HCT116 (cell line): ENCODE results near the gene DAPK3.

Experiments used
- CEBPB ChIP-seq: IDR thresholded peaks from 2 replicates; pipeline ENCODE4 v1.6.1; 2012; ENCODE audit warnings: low read depth
- POLR2AphosphoS5 ChIP-seq: IDR thresholded peaks from 2 replicates; pipeline ENCODE4 v1.6.1; 2011; ENCODE audit warnings: mild to moderate bottlenecking, low read depth, low read length, moderate library complexity
- TF ChIP-seq, protein P1 (sequence below), 3 experiments: fragments of 200-600 bp in 1 of 3; sonication (generic) in 1 of 3; IDR thresholded peaks in 2 of 3; conservative IDR thresholded peaks in 1 of 3; 2 replicates each; pipeline ENCODE4 v1.5.1; 2012 to 2017; ENCODE audit warnings: low read depth in 2 of 3, low read length in 2 of 3, antibody characterized with exemption in 1 of 3, borderline replicate concordance in 1 of 3, control low read depth in 1 of 3, mild to moderate bottlenecking in 1 of 3, mixed read lengths in 1 of 3, mixed run types in 1 of 3, moderate library complexity in 1 of 3; ENCODE audit not compliant: insufficient read depth in 1 of 3

DNA sequence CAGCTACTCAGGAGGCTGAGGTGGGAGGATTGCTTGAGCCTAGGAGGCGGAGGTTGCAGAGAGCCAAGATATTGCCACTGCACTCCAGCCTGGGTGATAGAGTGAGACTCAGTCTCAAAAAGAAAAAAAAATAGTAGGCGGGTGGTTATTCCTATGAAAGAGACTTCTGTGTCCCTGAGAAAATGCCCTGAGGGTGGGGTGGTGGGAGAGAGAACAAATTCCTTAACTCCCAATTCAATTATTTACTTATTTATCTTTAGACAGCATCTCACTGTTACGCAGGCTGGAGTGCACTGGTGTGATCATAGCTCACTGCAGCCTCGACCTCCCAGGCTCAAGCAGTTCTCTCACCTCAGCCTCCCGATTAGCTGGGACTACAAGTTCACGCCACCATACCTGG, 24.7 kb upstream of the DAPK3 start:
- TF ChIP-seq, protein P1, sequence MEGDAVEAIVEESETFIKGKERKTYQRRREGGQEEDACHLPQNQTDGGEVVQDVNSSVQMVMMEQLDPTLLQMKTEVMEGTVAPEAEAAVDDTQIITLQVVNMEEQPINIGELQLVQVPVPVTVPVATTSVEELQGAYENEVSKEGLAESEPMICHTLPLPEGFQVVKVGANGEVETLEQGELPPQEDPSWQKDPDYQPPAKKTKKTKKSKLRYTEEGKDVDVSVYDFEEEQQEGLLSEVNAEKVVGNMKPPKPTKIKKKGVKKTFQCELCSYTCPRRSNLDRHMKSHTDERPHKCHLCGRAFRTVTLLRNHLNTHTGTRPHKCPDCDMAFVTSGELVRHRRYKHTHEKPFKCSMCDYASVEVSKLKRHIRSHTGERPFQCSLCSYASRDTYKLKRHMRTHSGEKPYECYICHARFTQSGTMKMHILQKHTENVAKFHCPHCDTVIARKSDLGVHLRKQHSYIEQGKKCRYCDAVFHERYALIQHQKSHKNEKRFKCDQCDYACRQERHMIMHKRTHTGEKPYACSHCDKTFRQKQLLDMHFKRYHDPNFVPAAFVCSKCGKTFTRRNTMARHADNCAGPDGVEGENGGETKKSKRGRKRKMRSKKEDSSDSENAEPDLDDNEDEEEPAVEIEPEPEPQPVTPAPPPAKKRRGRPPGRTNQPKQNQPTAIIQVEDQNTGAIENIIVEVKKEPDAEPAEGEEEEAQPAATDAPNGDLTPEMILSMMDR (IDR thresholded peaks at IDR 0.05 in 2 of 3, conservative IDR thresholded peaks at IDR 0.05 in 1 of 3; ENCODE audit: borderline replicate concordance in 1 of 3, insufficient read depth in 1 of 3, low read depth in 2 of 3, low read length in 2 of 3), result no peak
- no peak for TF ChIP-seq CEBPB
- no peak for TF ChIP-seq POLR2AphosphoS5
